AG04450 (cell line): ENCODE data around the gene CPPED1. TPM values are rescaled to one million over a fixed set of nuclear protein-coding genes. Genes with fewer than 3 reads are reported as not detected.

Source experiments
- CTCF ChIA-PET: fragments of 300-600, 350-600 bp; formaldehyde crosslinking; extraction: SDS; loops from one replicate; lab custom pipeline; 2022; ENCODE audit warnings: antibody characterized with exemption, inconsistent platforms; lab: Charles Lee
- POLR2A ChIA-PET: fragments of 350-600 bp; formaldehyde crosslinking; extraction: SDS; loops from one replicate; lab custom pipeline; 2021; ENCODE audit warnings: antibody characterized with exemption, inconsistent platforms; lab: Yijun Ruan, JAX
- DNase-seq: peaks from one replicate; pipeline ENCODE4 v3.0.0-alpha.2; 2011; ENCODE audit warnings: low read depth, low spot score
- H3K27ac ChIP-seq: one replicate; pipeline ENCODE4 v1.5.1; 2012; ENCODE audit warnings: low read depth, low read length, control low read depth
- H3K27me3 ChIP-seq: one replicate; pipeline ENCODE4 v1.6.0; 2012; ENCODE audit warnings: low read length; ENCODE audit not compliant: control insufficient read depth, insufficient read depth
- H3K4me3 ChIP-seq: 2 replicates; pipeline ENCODE4 v1.5.1; 2011; ENCODE audit warnings: mild to moderate bottlenecking, low read depth, low read length, control low read depth
- H3K9me3 ChIP-seq: 2 replicates; pipeline ENCODE4 v1.5.1; 2012; ENCODE audit warnings: low read length; ENCODE audit not compliant: control insufficient read depth, insufficient read depth
- CTCF ChIP-seq: IDR thresholded peaks from 2 replicates; pipeline ENCODE4 v1.5.1; 2011; ENCODE audit warnings: low read depth, low read length, control low read depth, inconsistent platforms
- polyA plus RNA-seq: library from polyadenylated mRNA; depleted of rRNA; stranded (reverse); fragments of >200 nt; gene quantifications from 2 replicates; pipeline ENCODE4 v1.2.3, GENCODE V29; 2011

CPPED1 gene
- polyA plus RNA-seq, 1 experiment = 7.7 TPM

DNA sequence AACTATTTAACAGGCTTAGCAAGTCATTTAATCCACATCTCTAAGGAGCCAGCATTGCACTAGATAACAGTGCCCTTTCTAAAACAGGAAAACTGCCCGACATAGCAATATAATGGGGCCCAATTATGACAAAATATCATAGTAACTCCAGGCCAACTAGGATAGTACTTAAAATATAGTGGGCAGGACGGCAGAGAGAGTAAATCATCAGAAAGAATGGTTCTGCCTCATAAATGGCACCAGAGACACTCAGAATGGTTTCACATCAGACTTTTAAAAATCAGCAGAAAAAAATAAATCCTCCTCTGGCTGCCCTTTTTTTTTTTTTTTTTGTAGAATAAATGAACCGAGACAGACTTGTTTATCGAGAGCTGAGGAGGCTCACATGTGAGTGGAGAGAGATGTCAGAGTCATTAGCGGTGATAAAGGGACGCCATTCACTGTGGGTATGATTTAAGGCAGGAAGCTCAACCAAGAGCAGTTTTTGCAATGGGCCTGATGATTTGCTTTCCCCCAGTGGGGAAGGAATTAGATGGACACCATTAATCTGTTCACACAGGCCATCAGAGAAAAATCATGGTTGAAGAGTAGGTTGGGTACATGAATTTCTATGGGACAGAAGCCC lies 62.6 kb downstream of the CPPED1 start:
- peaks cover 24% of the 10 kb centered on the region for H3K9me3 ChIP-seq

DNA sequence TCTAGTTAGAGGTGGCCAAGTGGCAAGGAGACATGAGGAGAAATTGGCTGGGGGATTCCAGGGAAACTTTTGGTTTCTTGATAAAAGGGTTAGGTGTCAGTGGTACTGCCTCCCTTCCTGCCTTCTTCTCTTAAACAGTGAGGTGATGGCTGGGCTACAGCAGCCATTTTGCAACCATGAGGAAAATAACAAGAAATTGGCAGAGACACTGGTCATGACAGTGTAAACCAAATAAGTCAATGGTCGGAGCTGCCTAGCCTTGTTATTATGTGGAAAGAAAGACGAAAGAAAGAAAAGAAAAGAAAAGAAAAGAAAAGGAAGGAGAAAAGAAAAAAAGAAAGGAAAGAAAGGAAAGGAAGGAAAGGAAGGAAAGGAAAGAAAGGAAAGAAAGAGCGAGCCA lies 63.9 kb downstream of the CPPED1 start:
- Histone ChIP-seq H3K27me3 (no peaks in the 10 kb centered on the region), H3K27ac (no peak overlapping the region), H3K9me3 (peaks cover 30% of the 10 kb centered on the region), H3K4me3 (no peak overlapping the region)
- TF ChIP-seq CTCF = no peak
- POLR2A ChIA-PET = no interaction called here
- no peak for DNase-seq
- CTCF ChIA-PET = no interaction called here

More for the DNA sequence above, 62.6 kb downstream of the CPPED1 start:
- CTCF ChIA-PET = no interaction called here
- DNase-seq = no peak
- POLR2A ChIA-PET = interaction anchor here (0.7 kb wide), 1 partner anchor 55 kb away, joined by 3 read pairs; no protein-coding TSS in a partner anchor
- Histone ChIP-seq H3K27ac (no peak overlapping the region), H3K27me3 (no peaks in the 10 kb centered on the region), H3K4me3 (no peak overlapping the region)
- TF ChIP-seq CTCF = no peak

- Histone ChIP-seq H3K9me3 (peaks cover 33% of the 10 kb centered on the region), H3K27me3 (no peaks in the 10 kb centered on the region), H3K27ac (no peak overlapping the region), H3K4me3 (no peak overlapping the region)
- POLR2A ChIA-PET = no interaction called here
- TF ChIP-seq CTCF = no peak
- CTCF ChIA-PET = no interaction called here
- DNase-seq = no peak
Measured at GRCh38 chr16:12737563-12737962, 66.1 kb downstream of the CPPED1 start.

- H3K27me3 ChIP-seq = no peaks in the 10 kb centered on the region
- DNase-seq = no peak
- H3K27ac ChIP-seq = no peak overlapping the region
- no peak overlapping the region for H3K4me3 ChIP-seq
- POLR2A ChIA-PET = no interaction called here
- CTCF ChIA-PET = no interaction called here
- no peak for TF ChIP-seq CTCF
- H3K9me3 ChIP-seq = peaks cover 45% of the 10 kb centered on the region
Measured at GRCh38 chr16:12735805-12736204, 67.9 kb downstream of the CPPED1 start.

DNA sequence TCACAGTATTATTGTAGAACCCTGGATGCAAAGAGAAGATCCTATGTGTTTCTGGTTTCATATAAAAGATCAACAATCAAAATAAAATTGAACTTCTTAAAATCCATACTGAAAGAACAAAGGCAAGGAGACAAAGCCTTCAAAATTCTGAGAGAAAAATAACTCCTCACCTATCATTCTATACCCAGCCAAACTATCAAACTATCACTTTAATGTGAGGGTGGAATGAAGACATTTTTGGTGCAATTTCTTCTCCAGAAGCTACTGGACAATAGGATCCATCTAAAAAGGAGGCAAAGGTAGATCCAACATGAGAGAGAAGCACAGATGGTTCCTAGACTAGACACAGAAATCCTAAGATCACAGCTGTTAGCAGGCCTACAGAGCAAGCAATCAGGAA lies 71.1 kb downstream of the CPPED1 start:
- H3K27me3 ChIP-seq = no peaks in the 10 kb centered on the region
- ChIA-PET CTCF (no interaction called here), POLR2A (no interaction called here)
- peaks cover 44% of the 10 kb centered on the region for H3K9me3 ChIP-seq
- H3K27ac ChIP-seq = no peak overlapping the region
- no peak overlapping the region for H3K4me3 ChIP-seq
- TF ChIP-seq CTCF = no peak
- no peak for DNase-seq
